ENCODE results near the gene FIP1L1. TPM values are rescaled to one million over a fixed set of nuclear protein-coding genes. Genes with fewer than 3 reads are reported as not detected.
"Not testable (repeated sequence)": the region's sequence is repeated elsewhere in the genome, so short reads cannot be mapped to it uniquely, and the experiment has no call there.

FIP1L1 gene
- total RNA-seq, result 54.8 and 57.8 TPM in 2 replicates
- long read RNA-seq, transcript FIP1L1-201 (15 exons, 1,878 nt), result minor isoform, 9 of 214 reads
- long read RNA-seq, transcript FIP1L1-203 (18 exons, 2,180 nt), result minor isoform, 9 of 214 reads
- long read RNA-seq, transcript FIP1L1-202 (18 exons, 2,198 nt), result major isoform, 14 of 214 reads
- long read RNA-seq, partial matches to known transcripts, result 16 of 214 reads
- long read RNA-seq, other reads (novel, unspliced or antisense), result 163 of 214 reads

GRCh38 chr4:53377319-53378170 is at the start of gene FIP1L1:
Gene FIP1L1 (plus strand): TSS chr4:53377641. CDS start chr4:53377839, 198 bp downstream.
- peak within 1 kb of the TSS; percentile 97 for H3K4me3 Mint-ChIP-seq (ENCODE audit: unreplicated experiment)
- TF ChIP-seq, protein P1, sequence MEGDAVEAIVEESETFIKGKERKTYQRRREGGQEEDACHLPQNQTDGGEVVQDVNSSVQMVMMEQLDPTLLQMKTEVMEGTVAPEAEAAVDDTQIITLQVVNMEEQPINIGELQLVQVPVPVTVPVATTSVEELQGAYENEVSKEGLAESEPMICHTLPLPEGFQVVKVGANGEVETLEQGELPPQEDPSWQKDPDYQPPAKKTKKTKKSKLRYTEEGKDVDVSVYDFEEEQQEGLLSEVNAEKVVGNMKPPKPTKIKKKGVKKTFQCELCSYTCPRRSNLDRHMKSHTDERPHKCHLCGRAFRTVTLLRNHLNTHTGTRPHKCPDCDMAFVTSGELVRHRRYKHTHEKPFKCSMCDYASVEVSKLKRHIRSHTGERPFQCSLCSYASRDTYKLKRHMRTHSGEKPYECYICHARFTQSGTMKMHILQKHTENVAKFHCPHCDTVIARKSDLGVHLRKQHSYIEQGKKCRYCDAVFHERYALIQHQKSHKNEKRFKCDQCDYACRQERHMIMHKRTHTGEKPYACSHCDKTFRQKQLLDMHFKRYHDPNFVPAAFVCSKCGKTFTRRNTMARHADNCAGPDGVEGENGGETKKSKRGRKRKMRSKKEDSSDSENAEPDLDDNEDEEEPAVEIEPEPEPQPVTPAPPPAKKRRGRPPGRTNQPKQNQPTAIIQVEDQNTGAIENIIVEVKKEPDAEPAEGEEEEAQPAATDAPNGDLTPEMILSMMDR (IDR thresholded peaks at IDR 0.05), result no peak
- peaks cover 26% of the 10 kb centered on the region for H3K4me1 Mint-ChIP-seq (ENCODE audit: unreplicated experiment)
- peaks cover 4% of the 10 kb centered on the region for H3K36me3 Mint-ChIP-seq (ENCODE audit: unreplicated experiment)
- H3K9me3 Mint-ChIP-seq (ENCODE audit: unreplicated experiment), result no peaks in the 10 kb centered on the region
- H3K27me3 Mint-ChIP-seq (ENCODE audit: unreplicated experiment), result peaks cover 3% of the 10 kb centered on the region
- DNase-seq (ENCODE audit: extremely low spot score, unreplicated experiment), result peak; percentile 98
- peak within 1 kb of the TSS; percentile 97 for H3K27ac Mint-ChIP-seq (ENCODE audit: unreplicated experiment)

DNA sequence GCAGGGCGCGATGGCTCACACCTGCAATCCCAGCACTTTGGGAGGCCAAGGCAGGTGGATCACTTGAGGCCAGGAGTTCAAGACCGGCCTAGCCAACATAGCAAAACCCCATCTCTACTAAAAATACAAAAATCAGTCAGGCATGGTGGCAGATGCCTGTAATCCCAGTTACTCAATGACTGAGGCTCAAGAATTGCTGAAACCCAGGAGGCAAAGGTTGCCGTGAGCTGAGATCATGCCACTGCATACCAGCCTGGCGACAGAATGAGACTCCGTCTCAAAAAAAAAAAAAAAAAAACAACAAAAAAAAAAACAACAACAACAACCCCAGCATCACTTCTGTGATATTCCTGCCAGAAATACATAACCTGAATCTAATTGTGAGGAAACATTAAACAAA is 42.5 kb upstream of the FIP1L1 start:
- not testable (repeated sequence) for H3K4me1 Mint-ChIP-seq (ENCODE audit: unreplicated experiment); H3K36me3 Mint-ChIP-seq (ENCODE audit: unreplicated experiment); DNase-seq (ENCODE audit: extremely low spot score, unreplicated experiment); H3K27ac Mint-ChIP-seq (ENCODE audit: unreplicated experiment); H3K4me3 Mint-ChIP-seq (ENCODE audit: unreplicated experiment); H3K27me3 Mint-ChIP-seq (ENCODE audit: unreplicated experiment)
- peaks cover 14% of the 10 kb centered on the region for H3K9me3 Mint-ChIP-seq (ENCODE audit: unreplicated experiment)

- DNase-seq (ENCODE audit: extremely low spot score, unreplicated experiment), result not testable (repeated sequence)
Measured at GRCh38 chr4:53340145-53340544, 37.3 kb upstream of the FIP1L1 start.

DNA sequence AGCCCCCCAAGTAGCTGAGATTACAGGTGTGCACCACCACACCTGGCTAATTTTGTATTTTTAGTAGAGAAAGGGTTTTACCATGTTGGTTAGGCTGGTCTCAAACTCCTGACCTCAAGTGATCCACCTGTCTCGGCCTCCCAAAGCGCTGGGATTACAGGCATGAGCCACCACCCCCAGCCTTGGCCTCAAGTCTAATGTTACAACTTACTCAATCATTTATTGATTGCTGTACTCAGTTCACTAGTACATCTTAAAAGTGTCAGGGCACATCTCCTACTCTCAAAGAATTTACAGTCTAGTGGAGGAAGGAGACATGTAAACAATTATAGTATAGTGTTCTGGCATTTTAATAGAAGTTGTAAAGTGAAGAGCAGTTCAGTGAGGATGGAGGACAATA is 31.0 kb upstream of the FIP1L1 start:
- not testable (repeated sequence) for H3K27me3 Mint-ChIP-seq (ENCODE audit: unreplicated experiment); H3K27ac Mint-ChIP-seq (ENCODE audit: unreplicated experiment); DNase-seq (ENCODE audit: extremely low spot score, unreplicated experiment); H3K36me3 Mint-ChIP-seq (ENCODE audit: unreplicated experiment); H3K4me3 Mint-ChIP-seq (ENCODE audit: unreplicated experiment); H3K4me1 Mint-ChIP-seq (ENCODE audit: unreplicated experiment); H3K9me3 Mint-ChIP-seq (ENCODE audit: unreplicated experiment)

More at GRCh38 chr4:53340145-53340544, 37.3 kb upstream of the FIP1L1 start:
- H3K9me3 Mint-ChIP-seq (ENCODE audit: unreplicated experiment), result peaks cover 16% of the 10 kb centered on the region
- not testable (repeated sequence) for H3K27ac Mint-ChIP-seq (ENCODE audit: unreplicated experiment); H3K4me1 Mint-ChIP-seq (ENCODE audit: unreplicated experiment); H3K27me3 Mint-ChIP-seq (ENCODE audit: unreplicated experiment); H3K4me3 Mint-ChIP-seq (ENCODE audit: unreplicated experiment); H3K36me3 Mint-ChIP-seq (ENCODE audit: unreplicated experiment)

GRCh38 chr4:53346920-53347852 is 30.3 kb upstream of the FIP1L1 start:
- TF ChIP-seq, protein P1 (IDR thresholded peaks at IDR 0.05), result no peak
- no peaks in the 10 kb centered on the region for H3K9me3 Mint-ChIP-seq (ENCODE audit: unreplicated experiment)
- H3K4me1 Mint-ChIP-seq (ENCODE audit: unreplicated experiment), result peaks cover 9% of the 10 kb centered on the region
- H3K27ac Mint-ChIP-seq (ENCODE audit: unreplicated experiment), result no peak overlapping the region
- peaks cover 12% of the 10 kb centered on the region for H3K36me3 Mint-ChIP-seq (ENCODE audit: unreplicated experiment)
- no peak overlapping the region for H3K4me3 Mint-ChIP-seq (ENCODE audit: unreplicated experiment)
- no peak for DNase-seq (ENCODE audit: extremely low spot score, unreplicated experiment)
- no peaks in the 10 kb centered on the region for H3K27me3 Mint-ChIP-seq (ENCODE audit: unreplicated experiment)

- Mint-ChIP-seq H3K27ac (ENCODE audit: unreplicated experiment) (no peak overlapping the region), H3K36me3 (ENCODE audit: unreplicated experiment) (peaks cover 14% of the 10 kb centered on the region), H3K9me3 (ENCODE audit: unreplicated experiment) (no peaks in the 10 kb centered on the region), H3K4me1 (ENCODE audit: unreplicated experiment) (peaks cover 9% of the 10 kb centered on the region), H3K4me3 (ENCODE audit: unreplicated experiment) (no peak overlapping the region), H3K27me3 (ENCODE audit: unreplicated experiment) (no peaks in the 10 kb centered on the region)
- TF ChIP-seq, protein P1 (IDR thresholded peaks at IDR 0.05), result no peak
- DNase-seq (ENCODE audit: extremely low spot score, unreplicated experiment), result no peak
Measured at GRCh38 chr4:53348046-53348445, 29.4 kb upstream of the FIP1L1 start.

Data from osteocyte (in vitro differentiated cells).